ENCODE measurements around the gene USP27X. TPM values are rescaled to one million over a fixed set of nuclear protein-coding genes. Genes with fewer than 3 reads are reported as not detected.
A peak's percentile ranks its signal among the peaks of the same experiment; 100 is the strongest.

Gene USP27X
- total and polyA plus RNA-seq, 2 of the 4 experiments (the other 2 are of a cell fraction), result 2.7 to 6.3 TPM

DNA sequence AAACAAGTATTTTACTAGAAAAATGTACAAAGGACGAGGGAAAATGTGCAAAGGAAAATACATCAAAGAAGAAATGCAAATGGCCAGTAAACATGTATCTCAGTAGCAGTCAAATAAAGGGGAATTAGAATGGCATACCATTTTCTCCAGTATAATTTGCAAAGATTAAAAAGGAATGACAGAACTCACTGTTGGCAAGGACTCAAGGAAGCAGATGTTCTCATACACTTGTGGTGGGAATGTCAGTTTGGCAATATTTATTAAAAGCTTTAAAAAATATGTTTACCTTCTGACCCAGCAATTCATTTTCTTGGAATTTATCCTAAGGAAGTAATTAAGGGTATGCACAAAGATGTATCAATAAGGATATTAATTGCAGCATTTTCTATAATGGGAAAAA, 50.8 kb downstream of the USP27X start:
- no peak overlapping the region for H2AK9ac ChIP-seq (replicated peaks; ENCODE audit: low read depth, low read length, poor library complexity)
- no peaks in the 10 kb centered on the region for H3K9me1 ChIP-seq (ENCODE audit: insufficient read depth, low read length)
- H3K4me3 ChIP-seq (ENCODE audit: insufficient read depth, low read depth, low read length), result no peak overlapping the region
- H3K79me1 ChIP-seq (ENCODE audit: low read depth in 1 of 2, low read length in 2 of 2), result no peaks in the 10 kb centered on the region
- CTCF ChIA-PET, result no interaction called here
- no peak overlapping the region for H3K4ac ChIP-seq (ENCODE audit: low read depth, low read length)
- no peak overlapping the region for H4K8ac ChIP-seq (ENCODE audit: low read depth in 2 of 2, low read length in 2 of 2)
- POLR2A ChIA-PET (ENCODE audit: unreplicated experiment), result no interaction called here
- intact Hi-C loops (cut with micrococcal nuclease) (no loop called here), dilution Hi-C loops (cut with HindIII; ENCODE audit: low sequenced_read_pairs, unreplicated experiment) (no loop called here), in situ Hi-C loops (cut with MboI; ENCODE audit: low sequenced_read_pairs) (no loop called here)
- DNase-seq (peak; percentile 34), ATAC-seq (ENCODE audit: low read depth) (no peak)
- no peaks in the 10 kb centered on the region for H3K9me3 ChIP-seq (ENCODE audit: control insufficient read depth, insufficient read depth, low read length)
- BruUV-seq (replicated peaks), result no TSS peak
- no peak overlapping the region for H2BK15ac ChIP-seq (ENCODE audit: low read depth, low read length)
- H4K5ac ChIP-seq (ENCODE audit: low read depth, low read length), result no peak overlapping the region
- H3K9ac ChIP-seq (ENCODE audit: low read depth, low read length), result no peak overlapping the region
- TF ChIP-seq MXI1 (IDR thresholded peaks at IDR 0.05; ENCODE audit: borderline replicate concordance, low read depth, low read length) (no peak), POLR2A (IDR thresholded peaks at IDR 0.05; ENCODE audit: low read depth, low read length) (no peak), BHLHE40 (IDR thresholded peaks at IDR 0.05; ENCODE audit: low read depth, low read length) (no peak)
- TF ChIP-seq, protein P1, sequence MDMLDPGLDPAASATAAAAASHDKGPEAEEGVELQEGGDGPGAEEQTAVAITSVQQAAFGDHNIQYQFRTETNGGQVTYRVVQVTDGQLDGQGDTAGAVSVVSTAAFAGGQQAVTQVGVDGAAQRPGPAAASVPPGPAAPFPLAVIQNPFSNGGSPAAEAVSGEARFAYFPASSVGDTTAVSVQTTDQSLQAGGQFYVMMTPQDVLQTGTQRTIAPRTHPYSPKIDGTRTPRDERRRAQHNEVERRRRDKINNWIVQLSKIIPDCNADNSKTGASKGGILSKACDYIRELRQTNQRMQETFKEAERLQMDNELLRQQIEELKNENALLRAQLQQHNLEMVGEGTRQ (IDR thresholded peaks at IDR 0.05; ENCODE audit: low read depth, low read length), result no peak
- no peak overlapping the region for H2AFZ ChIP-seq (replicated peaks; ENCODE audit: low read length, poor library complexity)
- H3K56ac ChIP-seq (ENCODE audit: extremely low read depth, insufficient read depth, low read length), result no peak overlapping the region
- H2BK20ac ChIP-seq (ENCODE audit: low read depth, low read length), result no peak overlapping the region
- no peak overlapping the region for H2BK120ac ChIP-seq (ENCODE audit: low read depth, low read length)
- no peak overlapping the region for H3K4me2 ChIP-seq (ENCODE audit: low read depth, low read length)
- no peak overlapping the region for H2BK5ac ChIP-seq (ENCODE audit: low read depth, low read length, poor library complexity, severe bottlenecking)
- H3K4me1 ChIP-seq (ENCODE audit: control insufficient read depth, insufficient read depth, low read length), result no peaks in the 10 kb centered on the region
- no peaks in the 10 kb centered on the region for H3K36me3 ChIP-seq (ENCODE audit: control insufficient read depth, insufficient read depth, low read length)
- no peak overlapping the region for H3K27ac ChIP-seq (ENCODE audit: insufficient read depth, low read length)
- H3K27me3 ChIP-seq (ENCODE audit: control insufficient read depth, insufficient read depth, low read length), result no peaks in the 10 kb centered on the region
- H4K20me1 ChIP-seq (ENCODE audit: insufficient read depth, low read length), result no peaks in the 10 kb centered on the region
- H3K18ac ChIP-seq (ENCODE audit: low read depth, low read length), result no peak overlapping the region
- no peak overlapping the region for H4K91ac ChIP-seq (ENCODE audit: insufficient read depth, low read depth, low read length)
- H3K23ac ChIP-seq (ENCODE audit: low read depth, low read length), result no peak overlapping the region
- H2AK5ac ChIP-seq (ENCODE audit: low read depth, low read length), result no peak overlapping the region
- no peak overlapping the region for H3K14ac ChIP-seq (replicated peaks; ENCODE audit: low read depth, low read length)
- no CpG with 5 or more reads among the region's 1 CpG for WGBS, 2 experiments (ENCODE audit: extremely low coverage in 2 of 2, insufficient read length in 1 of 2)

Other genes starting within 250 kb of the USP27X start
- gene PAGE1, start 183.5 kb upstream of the USP27X start, total RNA-seq (2012; rRNA removed), result not detected in 2 replicates
- gene PAGE1, start 183.5 kb upstream of the USP27X start, polyA plus RNA-seq (2012; rRNA removed), result not detected in 2 replicates
- not detected in 2 replicates for gene PAGE4, start 50.2 kb upstream of the USP27X start, total RNA-seq (2012; rRNA removed)
- not detected in 2 replicates for gene PAGE4, start 50.2 kb upstream of the USP27X start, polyA plus RNA-seq (2012; rRNA removed)
- gene CLCN5, start 43.1 kb downstream of the USP27X start, total RNA-seq (2012; rRNA removed), result 5.8 and 5.9 TPM in 2 replicates
- 1.3 and 1.4 TPM in 2 replicates for gene CLCN5, start 43.1 kb downstream of the USP27X start, polyA plus RNA-seq (2012; rRNA removed)